ENCODE results near the gene TTI1. TPM values are rescaled to one million over a fixed set of nuclear protein-coding genes. Genes with fewer than 3 reads are reported as not detected.
A peak's percentile ranks its signal among the peaks of the same experiment; 100 is the strongest.

Gene TTI1
- total RNA-seq, 2 experiments from 2014 or later = 10.6 to 11.4 TPM

DNA sequence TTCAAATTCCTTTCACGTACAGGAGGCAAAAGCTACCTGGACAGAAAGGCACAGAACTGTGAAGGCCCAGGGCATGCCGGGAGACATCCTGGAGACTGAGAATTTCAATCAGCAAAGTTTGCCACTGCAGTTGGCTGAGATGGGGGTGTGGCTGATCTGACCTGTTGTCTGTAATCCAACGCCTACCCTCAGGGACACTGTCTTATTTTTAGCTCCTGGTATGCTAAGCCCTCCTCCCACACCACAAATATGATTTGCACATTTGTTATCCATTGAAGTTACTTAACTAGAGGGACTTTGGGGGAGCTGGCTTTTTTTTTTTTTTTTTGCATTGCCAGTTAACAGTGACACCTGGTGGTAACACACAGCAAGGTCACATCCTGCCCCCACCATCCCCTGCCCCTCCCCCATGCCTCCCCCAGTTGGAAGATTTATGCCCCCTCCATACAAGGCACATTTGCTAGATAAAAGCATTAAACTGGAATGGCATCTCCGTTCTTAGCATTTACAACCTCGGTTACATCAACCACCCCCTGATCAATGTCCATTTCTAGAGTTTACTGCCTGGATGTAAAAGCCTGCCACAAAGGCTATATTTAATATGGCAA, 40.4 kb downstream of the TTI1 start:
- Histone ChIP-seq H3K27me3 (ENCODE audit: control insufficient read depth in 1 of 2, insufficient read depth in 2 of 2, low read length in 2 of 2) (no peaks in the 10 kb centered on the region), H3K36me3 (ENCODE audit: insufficient read depth, low read length) (peaks cover 53% of the 10 kb centered on the region), H3K27ac (ENCODE audit: low read depth in 1 of 2, low read length in 2 of 2) (no peak overlapping the region), H3K4me1 (ENCODE audit: insufficient read depth, low read length) (peaks cover 13% of the 10 kb centered on the region), H3K4me3 (ENCODE audit: low read length) (no peak overlapping the region), H3K9me3 (ENCODE audit: control insufficient read depth in 1 of 2, insufficient read depth in 1 of 2, low read length in 2 of 2) (no peaks in the 10 kb centered on the region)
- H3K27ac Mint-ChIP-seq = no peak overlapping the region
- intact Hi-C loops (cut with DNase I, micrococcal nuclease) = loop anchor here (2.0 to 5.0 kb wide), 3 partner anchors 81 to 428 kb away; no protein-coding TSS in a partner anchor
- no peak overlapping the region for H3K4me3 Mint-ChIP-seq
- peak; percentile 35 for ATAC-seq (ENCODE audit: poor library complexity)
- ChIA-PET POLR2A (no interaction called here), CTCF (interaction anchor here (0.6 to 1.1 kb wide), 3 partner anchors 13 to 69 kb away, joined by 3 to 4 read pairs (median 3); partner anchors contain the start of genes RPRD1B and TTI1)
- H3K9me3 Mint-ChIP-seq = no peaks in the 10 kb centered on the region
- TF ChIP-seq, protein P1, sequence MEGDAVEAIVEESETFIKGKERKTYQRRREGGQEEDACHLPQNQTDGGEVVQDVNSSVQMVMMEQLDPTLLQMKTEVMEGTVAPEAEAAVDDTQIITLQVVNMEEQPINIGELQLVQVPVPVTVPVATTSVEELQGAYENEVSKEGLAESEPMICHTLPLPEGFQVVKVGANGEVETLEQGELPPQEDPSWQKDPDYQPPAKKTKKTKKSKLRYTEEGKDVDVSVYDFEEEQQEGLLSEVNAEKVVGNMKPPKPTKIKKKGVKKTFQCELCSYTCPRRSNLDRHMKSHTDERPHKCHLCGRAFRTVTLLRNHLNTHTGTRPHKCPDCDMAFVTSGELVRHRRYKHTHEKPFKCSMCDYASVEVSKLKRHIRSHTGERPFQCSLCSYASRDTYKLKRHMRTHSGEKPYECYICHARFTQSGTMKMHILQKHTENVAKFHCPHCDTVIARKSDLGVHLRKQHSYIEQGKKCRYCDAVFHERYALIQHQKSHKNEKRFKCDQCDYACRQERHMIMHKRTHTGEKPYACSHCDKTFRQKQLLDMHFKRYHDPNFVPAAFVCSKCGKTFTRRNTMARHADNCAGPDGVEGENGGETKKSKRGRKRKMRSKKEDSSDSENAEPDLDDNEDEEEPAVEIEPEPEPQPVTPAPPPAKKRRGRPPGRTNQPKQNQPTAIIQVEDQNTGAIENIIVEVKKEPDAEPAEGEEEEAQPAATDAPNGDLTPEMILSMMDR (IDR thresholded peaks at IDR 0.05) = peak; percentile 57
- H3K36me3 Mint-ChIP-seq (ENCODE audit: low read depth) = peaks cover 87% of the 10 kb centered on the region
- peaks cover 24% of the 10 kb centered on the region for H3K4me1 Mint-ChIP-seq (ENCODE audit: low read depth)
- no peaks in the 10 kb centered on the region for H3K27me3 Mint-ChIP-seq
- DNase-seq = peak in 6 of 14 experiments; percentile 3 to 53 (median 22)

DNA sequence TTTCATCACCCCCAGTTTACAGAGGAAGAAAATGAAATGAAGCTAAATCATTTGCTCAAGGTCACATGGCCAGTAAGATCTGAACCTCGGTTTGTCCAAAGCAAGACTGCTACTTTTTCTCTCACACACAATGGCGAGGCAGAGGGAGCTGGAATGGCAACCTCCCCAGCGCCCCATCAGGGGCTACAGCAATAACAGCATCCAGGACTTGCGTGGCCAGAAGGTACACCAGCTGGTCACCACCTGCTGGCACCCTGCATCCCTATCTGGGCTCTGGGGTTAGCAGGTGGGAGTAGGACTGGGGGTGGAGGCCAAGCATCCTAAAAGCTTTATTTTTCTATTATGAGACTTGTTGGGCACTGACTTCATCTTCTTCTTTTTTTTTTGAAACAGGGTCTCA, 41.3 kb downstream of the TTI1 start:
- no peaks in the 10 kb centered on the region for H3K27me3 Mint-ChIP-seq
- Histone ChIP-seq H3K9me3 (ENCODE audit: control insufficient read depth in 1 of 2, insufficient read depth in 1 of 2, low read length in 2 of 2) (no peaks in the 10 kb centered on the region), H3K4me1 (ENCODE audit: insufficient read depth, low read length) (peaks cover 13% of the 10 kb centered on the region), H3K27me3 (ENCODE audit: control insufficient read depth in 1 of 2, insufficient read depth in 2 of 2, low read length in 2 of 2) (no peaks in the 10 kb centered on the region), H3K27ac (ENCODE audit: low read depth in 1 of 2, low read length in 2 of 2) (no peak overlapping the region), H3K36me3 (ENCODE audit: insufficient read depth, low read length) (peaks cover 51% of the 10 kb centered on the region), H3K4me3 (ENCODE audit: low read length) (no peak overlapping the region)
- intact Hi-C loops (cut with DNase I, micrococcal nuclease) = loop anchor here (2.0 to 5.0 kb wide), 3 partner anchors 80 to 427 kb away; no protein-coding TSS in a partner anchor
- POLR2A ChIA-PET = interaction anchor here (0.6 kb wide), 1 partner anchor 155 kb away, joined by 3 read pairs; no protein-coding TSS in a partner anchor
- H3K4me1 Mint-ChIP-seq (ENCODE audit: low read depth) = peaks cover 24% of the 10 kb centered on the region
- CTCF ChIA-PET = no interaction called here
- H3K27ac Mint-ChIP-seq = no peak overlapping the region
- peaks cover 87% of the 10 kb centered on the region for H3K36me3 Mint-ChIP-seq (ENCODE audit: low read depth)
- no peak overlapping the region for H3K4me3 Mint-ChIP-seq
- TF ChIP-seq, protein P1 (IDR thresholded peaks at IDR 0.05) = no peak
- no peak for DNase-seq
- no peaks in the 10 kb centered on the region for H3K9me3 Mint-ChIP-seq
- no peak for ATAC-seq (ENCODE audit: poor library complexity)

DNA sequence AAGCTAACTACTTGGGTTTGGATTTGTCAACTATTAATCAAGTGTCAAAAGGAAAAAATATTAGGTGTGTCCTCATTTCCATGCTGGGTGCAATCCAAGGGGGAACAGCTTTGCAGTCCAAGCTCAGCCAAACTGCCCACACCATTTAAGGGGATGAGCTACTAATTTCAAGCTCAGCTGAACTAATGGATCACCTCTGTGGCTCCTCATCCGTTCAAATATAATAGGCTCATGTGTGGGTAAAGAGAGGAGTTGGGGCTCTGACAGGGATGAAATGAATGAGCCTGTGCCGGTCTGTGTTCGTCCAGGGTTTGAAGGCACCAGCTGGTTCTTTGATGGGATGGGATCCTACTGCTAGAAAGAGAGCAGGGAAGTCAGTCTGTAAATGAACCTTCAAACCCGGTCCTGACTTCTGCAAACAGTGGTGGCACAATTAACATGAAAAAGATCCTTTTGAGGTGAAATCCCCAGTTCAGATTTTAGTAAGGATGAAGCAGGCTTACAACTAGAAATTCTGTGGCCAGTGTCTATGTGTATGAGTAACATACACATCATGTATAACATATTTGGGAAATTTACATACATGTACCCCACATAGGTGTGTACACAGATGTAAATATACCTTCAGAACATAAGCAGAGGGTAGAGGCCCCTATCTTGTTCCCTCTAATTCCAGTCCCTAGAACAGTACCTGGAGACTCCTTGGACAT, 41.9 kb downstream of the TTI1 start:
- no peak overlapping the region for H3K27ac ChIP-seq (ENCODE audit: low read depth in 1 of 2, low read length in 2 of 2)
- H3K4me3 ChIP-seq (ENCODE audit: low read length) = no peak overlapping the region
- Mint-ChIP-seq H3K27me3 (no peaks in the 10 kb centered on the region), H3K36me3 (ENCODE audit: low read depth) (peaks cover 83% of the 10 kb centered on the region), H3K4me3 (no peak overlapping the region), H3K27ac (peak overlapping the region; percentile 68), H3K9me3 (no peaks in the 10 kb centered on the region), H3K4me1 (ENCODE audit: low read depth) (peaks cover 24% of the 10 kb centered on the region)
- DNase-seq (no peak), ATAC-seq (ENCODE audit: poor library complexity) (no peak)
- POLR2A ChIA-PET = interaction anchor here (0.6 kb wide), 1 partner anchor 155 kb away, joined by 3 read pairs; no protein-coding TSS in a partner anchor
- no peaks in the 10 kb centered on the region for H3K27me3 ChIP-seq (ENCODE audit: control insufficient read depth in 1 of 2, insufficient read depth in 2 of 2, low read length in 2 of 2)
- H3K9me3 ChIP-seq (ENCODE audit: control insufficient read depth in 1 of 2, insufficient read depth in 1 of 2, low read length in 2 of 2) = no peaks in the 10 kb centered on the region
- H3K36me3 ChIP-seq (ENCODE audit: insufficient read depth, low read length) = peaks cover 47% of the 10 kb centered on the region
- CTCF ChIA-PET = no interaction called here
- TF ChIP-seq, protein P1 (IDR thresholded peaks at IDR 0.05) = no peak
- intact Hi-C loops (cut with DNase I, micrococcal nuclease) = loop anchor here in 1 of 2 experiments (5.0 kb wide), 1 partner anchor 79 kb away; no protein-coding TSS in a partner anchor
- peaks cover 13% of the 10 kb centered on the region for H3K4me1 ChIP-seq (ENCODE audit: insufficient read depth, low read length)
